SU-DHL-6 (cell line): ENCODE results near the gene ANGPTL3.

ENCODE experiments used
- H2AFZ ChIP-seq: fragments of 200-600 bp; sonication (generic); 2 replicates; pipeline ENCODE4 v1.6.1; 2014; ENCODE audit warnings: low read depth, mild to moderate bottlenecking, moderate library complexity, mixed read lengths, antibody characterized with exemption, low read length; ENCODE audit not compliant: severe bottlenecking
- H3F3A ChIP-seq: fragments of 200-600 bp; shearing (Covaris generic); 2 replicates; pipeline ENCODE4 v1.6.0; 2016; ENCODE audit warnings: antibody characterized with exemption, mild to moderate bottlenecking; ENCODE audit not compliant: insufficient read depth
- H3K27ac ChIP-seq: fragments of 200-600 bp; sonication (generic); 2 replicates; pipeline ENCODE4 v1.5.1; 2016; ENCODE audit warnings: low read depth, mild to moderate bottlenecking, low read length, moderate library complexity, mixed read lengths
- H3K27me3 ChIP-seq: fragments of 200-600 bp; sonication (generic), shearing (Covaris generic); 2 replicates; pipeline ENCODE4 v1.6.0; 2014; ENCODE audit warnings: mild to moderate bottlenecking, low read length
- H3K36me3 ChIP-seq: fragments of 200-600 bp; sonication (generic); 2 replicates; pipeline ENCODE4 v1.6.1; 2014; ENCODE audit warnings: mild to moderate bottlenecking, low read length, mixed read lengths
- H3K4me2 ChIP-seq: fragments of 300-600, 200-600 bp; shearing (Covaris generic), sonication (generic); 2 replicates; pipeline ENCODE4 v1.6.0; 2014; ENCODE audit warnings: low read length, low read depth, mild to moderate bottlenecking; ENCODE audit not compliant: poor library complexity, severe bottlenecking
- H3K4me3 ChIP-seq: fragments of 200-600 bp; sonication (generic); 2 replicates; pipeline ENCODE4 v1.5.1; 2014; ENCODE audit warnings: antibody characterized with exemption, low read length, mild to moderate bottlenecking, mixed read lengths; ENCODE audit not compliant: insufficient read depth, poor library complexity, severe bottlenecking
- H3K79me2 ChIP-seq: fragments of 200-600 bp; sonication (generic); 2 replicates; pipeline ENCODE4 v1.6.1; 2014; ENCODE audit warnings: mild to moderate bottlenecking, low read length, moderate library complexity; ENCODE audit not compliant: insufficient read depth
- H3K9ac ChIP-seq: fragments of 200-600 bp; sonication (generic); 2 replicates; pipeline ENCODE4 v1.7.0; 2014; ENCODE audit warnings: mild to moderate bottlenecking, low read length
- H3K9me2 ChIP-seq: fragments of 200-600 bp; sonication (generic); replicated peaks from 2 replicates; pipeline ENCODE4 v1.6.1; 2014; ENCODE audit warnings: low read length; ENCODE audit not compliant: insufficient read depth
- H3K9me3 ChIP-seq: fragments of 200-600 bp; sonication (generic); 2 replicates; pipeline ENCODE4 v1.6.1; 2014; ENCODE audit warnings: low read length, mixed read lengths; ENCODE audit not compliant: insufficient read depth
- H4K20me1 ChIP-seq: fragments of 200-600 bp; sonication (generic); 2 replicates; pipeline ENCODE4 v1.6.1; 2014; ENCODE audit warnings: low read depth, mild to moderate bottlenecking, antibody characterized with exemption, low read length, moderate library complexity, mixed read lengths
- EZH2phosphoT487 ChIP-seq: fragments of 200-600 bp; sonication (generic), shearing (Covaris generic); conservative IDR thresholded peaks from 2 replicates; pipeline ENCODE4 v1.6.1; 2018; ENCODE audit warnings: mild to moderate bottlenecking, antibody characterized with exemption, low read length, moderate library complexity, mixed read lengths
- TF ChIP-seq, protein P1 (sequence below): fragments of 200-600 bp; sonication (generic); IDR thresholded peaks from one replicate; pipeline ENCODE4 v1.5.1; 2017; ENCODE audit warnings: antibody characterized with exemption, mild to moderate bottlenecking, low read length, moderate library complexity; ENCODE audit not compliant: insufficient read depth, poor library complexity, severe bottlenecking

The ANGPTL3 gene

DNA sequence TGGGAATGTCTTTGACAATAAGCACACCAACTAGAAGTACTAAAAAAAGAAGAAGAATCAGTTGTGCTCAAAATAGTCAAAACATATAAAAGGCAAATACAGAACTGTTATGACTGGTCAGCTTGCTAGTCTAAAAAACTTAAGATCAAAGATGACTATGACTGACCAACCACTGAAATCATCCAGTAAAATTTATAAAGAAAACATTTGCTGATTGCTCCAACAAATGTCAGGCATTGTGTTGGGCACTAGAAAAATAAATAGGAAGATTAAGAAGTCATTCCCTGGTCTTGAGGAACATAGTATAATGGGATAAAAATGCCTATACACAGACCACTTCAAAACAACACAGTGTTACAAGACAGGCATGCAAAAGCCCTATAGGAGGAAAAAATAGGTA lies 9.3 kb upstream of the ANGPTL3 start:
- H3K27ac ChIP-seq = no peak overlapping the region
- no peak overlapping the region for H3K9ac ChIP-seq
- no peak overlapping the region for H2AFZ ChIP-seq
- no peaks in the 10 kb centered on the region for H3F3A ChIP-seq
- no peaks in the 10 kb centered on the region for H3K27me3 ChIP-seq
- H3K9me2 ChIP-seq = no peaks in the 10 kb centered on the region
- H3K9me3 ChIP-seq = no peaks in the 10 kb centered on the region
- no peaks in the 10 kb centered on the region for H3K79me2 ChIP-seq
- H3K36me3 ChIP-seq = no peaks in the 10 kb centered on the region
- H4K20me1 ChIP-seq = no peaks in the 10 kb centered on the region
- no peak overlapping the region for H3K4me2 ChIP-seq
- no peak overlapping the region for H3K4me3 ChIP-seq
- no peak for TF ChIP-seq EZH2phosphoT487
- TF ChIP-seq, protein P1, sequence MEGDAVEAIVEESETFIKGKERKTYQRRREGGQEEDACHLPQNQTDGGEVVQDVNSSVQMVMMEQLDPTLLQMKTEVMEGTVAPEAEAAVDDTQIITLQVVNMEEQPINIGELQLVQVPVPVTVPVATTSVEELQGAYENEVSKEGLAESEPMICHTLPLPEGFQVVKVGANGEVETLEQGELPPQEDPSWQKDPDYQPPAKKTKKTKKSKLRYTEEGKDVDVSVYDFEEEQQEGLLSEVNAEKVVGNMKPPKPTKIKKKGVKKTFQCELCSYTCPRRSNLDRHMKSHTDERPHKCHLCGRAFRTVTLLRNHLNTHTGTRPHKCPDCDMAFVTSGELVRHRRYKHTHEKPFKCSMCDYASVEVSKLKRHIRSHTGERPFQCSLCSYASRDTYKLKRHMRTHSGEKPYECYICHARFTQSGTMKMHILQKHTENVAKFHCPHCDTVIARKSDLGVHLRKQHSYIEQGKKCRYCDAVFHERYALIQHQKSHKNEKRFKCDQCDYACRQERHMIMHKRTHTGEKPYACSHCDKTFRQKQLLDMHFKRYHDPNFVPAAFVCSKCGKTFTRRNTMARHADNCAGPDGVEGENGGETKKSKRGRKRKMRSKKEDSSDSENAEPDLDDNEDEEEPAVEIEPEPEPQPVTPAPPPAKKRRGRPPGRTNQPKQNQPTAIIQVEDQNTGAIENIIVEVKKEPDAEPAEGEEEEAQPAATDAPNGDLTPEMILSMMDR = no peak

- no peaks in the 10 kb centered on the region for H3K36me3 ChIP-seq
- no peaks in the 10 kb centered on the region for H4K20me1 ChIP-seq
- no peak for TF ChIP-seq EZH2phosphoT487
- TF ChIP-seq, protein P1 = no peak
These were observed 8.0 kb upstream of the ANGPTL3 start for GRCh38 chr1:62589321-62589720.

GRCh38 chr1:62590255-62590969 lies 6.9 kb upstream of the ANGPTL3 start:
- Histone ChIP-seq H3K36me3 (no peaks in the 10 kb centered on the region), H3K79me2 (no peaks in the 10 kb centered on the region), H3K9ac (no peak overlapping the region), H3K27me3 (no peaks in the 10 kb centered on the region), H3K9me3 (no peaks in the 10 kb centered on the region), H3K4me2 (no peak overlapping the region), H3F3A (no peaks in the 10 kb centered on the region), H3K4me3 (no peak overlapping the region), H4K20me1 (no peaks in the 10 kb centered on the region), H3K9me2 (no peaks in the 10 kb centered on the region), H2AFZ (no peak overlapping the region), H3K27ac (no peak overlapping the region)
- no peak for TF ChIP-seq EZH2phosphoT487
- TF ChIP-seq, protein P1 = no peak

More at GRCh38 chr1:62589321-62589720, 8.0 kb upstream of the ANGPTL3 start:
- Histone ChIP-seq H3K9me2 (no peaks in the 10 kb centered on the region), H3K9me3 (no peaks in the 10 kb centered on the region), H3F3A (no peaks in the 10 kb centered on the region), H2AFZ (no peak overlapping the region), H3K27me3 (no peaks in the 10 kb centered on the region), H3K27ac (no peak overlapping the region), H3K9ac (no peak overlapping the region), H3K4me3 (no peak overlapping the region), H3K79me2 (no peaks in the 10 kb centered on the region), H3K4me2 (no peak overlapping the region)
